Suprapubic skin (tissue), 3 donors: ENCODE results near the gene ZNF277.

Experiments
- EP300 ChIP-seq: sonication (generic); formaldehyde crosslinking; IDR thresholded peaks from one replicate; pipeline ENCODE4 v1.6.1; 2017; ENCODE audit warnings: antibody characterized with exemption
- POLR2A ChIP-seq, 2 donors: fragments of 450-650 bp; IDR thresholded peaks; one replicate each; pipeline ENCODE4 v1.6.1; 2017; ENCODE audit warnings: antibody characterized with exemption in 2 of 2, mild to moderate bottlenecking in 2 of 2, moderate library complexity in 2 of 2
- TF ChIP-seq, protein P1 (sequence below), 2 donors: fragments of 200-600 bp in 1 of 2; fragments of 450-650 bp in 1 of 2; sonication (generic) in 1 of 2; IDR thresholded peaks; one replicate each; pipeline ENCODE4 v1.5.1; 2016 to 2019; ENCODE audit warnings: antibody characterized with exemption in 2 of 2, mild to moderate bottlenecking in 1 of 2, moderate library complexity in 1 of 2

DNA sequence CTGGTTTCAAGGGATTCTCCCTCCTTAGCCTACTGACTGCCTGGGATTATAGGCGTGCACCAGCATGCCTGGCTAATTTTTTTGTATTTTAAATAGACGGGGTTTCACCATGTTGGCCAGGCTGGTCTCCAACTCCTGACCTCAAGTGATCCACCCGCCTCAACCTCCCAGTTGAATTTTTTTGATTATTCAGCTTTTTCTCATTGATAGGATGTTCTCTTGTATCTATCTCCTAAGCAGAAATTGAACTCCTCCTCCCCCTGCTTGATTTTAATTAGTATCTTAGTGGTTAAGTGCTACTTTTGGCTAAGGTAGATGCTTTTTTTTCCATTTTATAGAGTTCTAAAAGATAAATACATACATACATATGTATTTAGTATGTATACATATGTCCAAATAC lies 101.0 kb downstream of the ZNF277 start:
- TF ChIP-seq, protein P1, sequence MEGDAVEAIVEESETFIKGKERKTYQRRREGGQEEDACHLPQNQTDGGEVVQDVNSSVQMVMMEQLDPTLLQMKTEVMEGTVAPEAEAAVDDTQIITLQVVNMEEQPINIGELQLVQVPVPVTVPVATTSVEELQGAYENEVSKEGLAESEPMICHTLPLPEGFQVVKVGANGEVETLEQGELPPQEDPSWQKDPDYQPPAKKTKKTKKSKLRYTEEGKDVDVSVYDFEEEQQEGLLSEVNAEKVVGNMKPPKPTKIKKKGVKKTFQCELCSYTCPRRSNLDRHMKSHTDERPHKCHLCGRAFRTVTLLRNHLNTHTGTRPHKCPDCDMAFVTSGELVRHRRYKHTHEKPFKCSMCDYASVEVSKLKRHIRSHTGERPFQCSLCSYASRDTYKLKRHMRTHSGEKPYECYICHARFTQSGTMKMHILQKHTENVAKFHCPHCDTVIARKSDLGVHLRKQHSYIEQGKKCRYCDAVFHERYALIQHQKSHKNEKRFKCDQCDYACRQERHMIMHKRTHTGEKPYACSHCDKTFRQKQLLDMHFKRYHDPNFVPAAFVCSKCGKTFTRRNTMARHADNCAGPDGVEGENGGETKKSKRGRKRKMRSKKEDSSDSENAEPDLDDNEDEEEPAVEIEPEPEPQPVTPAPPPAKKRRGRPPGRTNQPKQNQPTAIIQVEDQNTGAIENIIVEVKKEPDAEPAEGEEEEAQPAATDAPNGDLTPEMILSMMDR (IDR thresholded peaks at IDR 0.05): no peak
- TF ChIP-seq POLR2A (IDR thresholded peaks at IDR 0.05) (no peak), EP300 (no peak)
